WTC11 (cell line): ENCODE results near the gene ZNF615. TPM values are rescaled to one million over a fixed set of nuclear protein-coding genes. Genes with fewer than 3 reads are reported as not detected.
"Not testable (repeated sequence)": the region's sequence is repeated elsewhere in the genome, so short reads cannot be mapped to it uniquely, and the experiment has no call there.

Source experiments
- ATAC-seq: fragments of 200-7000 bp; cut with Tn5 transposase; 2 replicates; pipeline ENCODE4 v1.10.0; 2021; ENCODE audit warnings: mild to moderate bottlenecking, moderate library complexity
- CTCF ChIA-PET: fragments of 300-600 bp; sonication (Branson Sonifier 250); formaldehyde crosslinking; loops from one replicate; lab custom pipeline; 2021; ENCODE audit warnings: antibody characterized with exemption; lab: Charles Lee
- POLR2A ChIA-PET: fragments of 350-600 bp; sonication (Branson Sonifier 250); formaldehyde crosslinking; loops from one replicate; lab custom pipeline; 2021; ENCODE audit warnings: antibody characterized with exemption; lab: Charles Lee
- DNase-seq: peaks from one replicate; pipeline ENCODE4 v3.0.0; 2021; ENCODE audit warnings: low spot score
- H3K27ac Mint-ChIP-seq: 2 replicates; pipeline ENCODE4 v1.8.0; 2021; ENCODE audit warnings: mixed read lengths
- H3K27me3 Mint-ChIP-seq: 2 replicates; pipeline ENCODE4 v1.8.0; 2021; ENCODE audit warnings: low read depth, mild to moderate bottlenecking, moderate library complexity, mixed read lengths
- H3K36me3 Mint-ChIP-seq: 2 replicates; pipeline ENCODE4 v1.8.0; 2021; ENCODE audit warnings: mixed read lengths
- H3K4me1 Mint-ChIP-seq: 2 replicates; pipeline ENCODE4 v1.8.0; 2022; ENCODE audit warnings: mixed read lengths
- H3K4me3 Mint-ChIP-seq: 2 replicates; pipeline ENCODE4 v1.8.0; 2021; ENCODE audit warnings: mild to moderate bottlenecking, moderate library complexity, mixed read lengths
- H3K9me3 Mint-ChIP-seq: 2 replicates; pipeline ENCODE4 v1.8.0; 2021; ENCODE audit warnings: mixed read lengths
- CBFB ChIP-seq: sonication (generic); formaldehyde crosslinking; IDR thresholded peaks from 2 replicates; pipeline ENCODE4 v1.8.1; 2022; ENCODE audit warnings: mild to moderate bottlenecking, low read depth, missing genetic modification reagents
- ELF4 ChIP-seq: sonication (generic); formaldehyde crosslinking; IDR thresholded peaks from 2 replicates; pipeline ENCODE4 v1.8.1; 2022; ENCODE audit warnings: low read depth, mild to moderate bottlenecking, moderate library complexity, missing genetic modification reagents
- FOXJ3 ChIP-seq: sonication (generic); formaldehyde crosslinking; IDR thresholded peaks from 2 replicates; pipeline ENCODE4 v1.9.0; 2021; ENCODE audit warnings: missing genetic modification reagents, mild to moderate bottlenecking, borderline replicate concordance
- FOXP1 ChIP-seq: sonication (generic); formaldehyde crosslinking; IDR thresholded peaks from 2 replicates; pipeline ENCODE4 v1.8.0; 2022; ENCODE audit warnings: missing genetic modification reagents, mild to moderate bottlenecking, moderate library complexity, borderline replicate concordance
- GTF2I ChIP-seq: fragments of 250-450 bp; sonication (Bioruptor Pico); conservative IDR thresholded peaks from 2 replicates; pipeline ENCODE4 v1.4.0; 2021; ENCODE audit warnings: mild to moderate bottlenecking
- MLX ChIP-seq: sonication (generic); formaldehyde crosslinking; IDR thresholded peaks from 2 replicates; pipeline ENCODE4 v1.8.1; 2023; ENCODE audit warnings: mild to moderate bottlenecking, missing genetic modification reagents, moderate library complexity
- PRRX2 ChIP-seq: fragments of 250-450 bp; sonication (Bioruptor Pico); IDR thresholded peaks from 2 replicates; pipeline ENCODE4 v1.8.0; 2021; ENCODE audit warnings: mild to moderate bottlenecking
- SMAD4 ChIP-seq: sonication (generic); formaldehyde crosslinking; IDR thresholded peaks from 2 replicates; pipeline ENCODE4 v1.8.0; 2022; ENCODE audit warnings: mild to moderate bottlenecking, missing genetic modification reagents
- SOX15 ChIP-seq: fragments of 250-450 bp; sonication (Bioruptor Pico); IDR thresholded peaks from 2 replicates; pipeline ENCODE4 v1.9.0; 2021; ENCODE audit warnings: mild to moderate bottlenecking
- ZNF416 ChIP-seq: fragments of 250-450 bp; sonication (Bioruptor Pico); IDR thresholded peaks from 2 replicates; pipeline ENCODE4 v1.9.0; 2021; ENCODE audit warnings: mild to moderate bottlenecking, inconsistent platforms
- ZNF423 ChIP-seq: fragments of 250-450 bp; sonication (Bioruptor Pico); IDR thresholded peaks from 2 replicates; pipeline ENCODE4 v2.1.2; 2022; ENCODE audit warnings: mild to moderate bottlenecking, moderate library complexity
- ZNF512 ChIP-seq: sonication (generic); formaldehyde crosslinking; IDR thresholded peaks from 2 replicates; pipeline ENCODE4 v1.8.1; 2022; ENCODE audit warnings: missing genetic modification reagents, borderline replicate concordance
- total RNA-seq: library from RNA; stranded (reverse); gene quantifications from 3 replicates; pipeline ENCODE4 v1.2.3, GENCODE V29; 2021
- TF ChIP-seq, protein P1 (sequence below): fragments of 250-450 bp; sonication (Bioruptor Pico); IDR thresholded peaks from 2 replicates; pipeline ENCODE4 v1.9.0; 2021; ENCODE audit warnings: mild to moderate bottlenecking, borderline replicate concordance
- TF ChIP-seq, protein P2 (sequence below): fragments of 200-600 bp; IDR thresholded peaks from 2 replicates; pipeline ENCODE4 v1.8.0; 2022; ENCODE audit warnings: antibody characterized with exemption
- TF ChIP-seq, protein P3 (sequence below): sonication (generic); formaldehyde crosslinking; IDR thresholded peaks from 2 replicates; pipeline ENCODE4 v1.8.1; 2022; ENCODE audit warnings: mild to moderate bottlenecking, moderate library complexity, missing genetic modification reagents
- TF ChIP-seq, protein P4 (sequence below): sonication (generic); formaldehyde crosslinking; IDR thresholded peaks from 2 replicates; pipeline ENCODE4 v1.8.0; 2022; ENCODE audit warnings: mild to moderate bottlenecking, missing genetic modification reagents

Gene ZNF615
- total RNA-seq, 1 experiment from 2014 or later: 11.9 TPM

DNA sequence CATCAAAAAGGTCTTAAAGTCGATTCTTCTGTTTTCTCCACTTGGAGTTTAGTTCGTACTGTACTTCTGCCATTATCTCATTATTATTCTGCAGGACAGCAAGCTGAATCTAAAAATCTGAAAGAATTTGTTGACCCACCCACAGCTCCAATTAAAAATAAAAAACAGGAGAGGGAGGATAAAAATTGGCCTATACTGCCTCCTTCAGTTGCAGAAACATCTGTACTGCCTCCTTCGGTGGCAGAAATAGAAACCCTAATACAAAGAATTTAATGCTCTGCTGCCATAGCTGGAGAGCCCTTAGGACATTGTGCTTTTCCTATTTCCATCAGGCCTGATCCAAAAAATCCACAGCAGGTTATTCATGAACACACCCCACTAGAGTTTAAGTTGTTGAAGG is 31.2 kb downstream of the ZNF615 start (continued):
- TF ChIP-seq GTF2I (no peak), PRRX2 (CRISPR knock-in tag) (no peak), SMAD4 (no peak), ZNF423 (no peak), ELF4 (CRISPR knock-in tag) (no peak), SOX15 (CRISPR knock-in tag) (no peak), ZNF512 (CRISPR knock-in tag) (no peak), FOXJ3 (CRISPR knock-in tag) (no peak), ZNF416 (no peak)
- TF ChIP-seq, protein P1, sequence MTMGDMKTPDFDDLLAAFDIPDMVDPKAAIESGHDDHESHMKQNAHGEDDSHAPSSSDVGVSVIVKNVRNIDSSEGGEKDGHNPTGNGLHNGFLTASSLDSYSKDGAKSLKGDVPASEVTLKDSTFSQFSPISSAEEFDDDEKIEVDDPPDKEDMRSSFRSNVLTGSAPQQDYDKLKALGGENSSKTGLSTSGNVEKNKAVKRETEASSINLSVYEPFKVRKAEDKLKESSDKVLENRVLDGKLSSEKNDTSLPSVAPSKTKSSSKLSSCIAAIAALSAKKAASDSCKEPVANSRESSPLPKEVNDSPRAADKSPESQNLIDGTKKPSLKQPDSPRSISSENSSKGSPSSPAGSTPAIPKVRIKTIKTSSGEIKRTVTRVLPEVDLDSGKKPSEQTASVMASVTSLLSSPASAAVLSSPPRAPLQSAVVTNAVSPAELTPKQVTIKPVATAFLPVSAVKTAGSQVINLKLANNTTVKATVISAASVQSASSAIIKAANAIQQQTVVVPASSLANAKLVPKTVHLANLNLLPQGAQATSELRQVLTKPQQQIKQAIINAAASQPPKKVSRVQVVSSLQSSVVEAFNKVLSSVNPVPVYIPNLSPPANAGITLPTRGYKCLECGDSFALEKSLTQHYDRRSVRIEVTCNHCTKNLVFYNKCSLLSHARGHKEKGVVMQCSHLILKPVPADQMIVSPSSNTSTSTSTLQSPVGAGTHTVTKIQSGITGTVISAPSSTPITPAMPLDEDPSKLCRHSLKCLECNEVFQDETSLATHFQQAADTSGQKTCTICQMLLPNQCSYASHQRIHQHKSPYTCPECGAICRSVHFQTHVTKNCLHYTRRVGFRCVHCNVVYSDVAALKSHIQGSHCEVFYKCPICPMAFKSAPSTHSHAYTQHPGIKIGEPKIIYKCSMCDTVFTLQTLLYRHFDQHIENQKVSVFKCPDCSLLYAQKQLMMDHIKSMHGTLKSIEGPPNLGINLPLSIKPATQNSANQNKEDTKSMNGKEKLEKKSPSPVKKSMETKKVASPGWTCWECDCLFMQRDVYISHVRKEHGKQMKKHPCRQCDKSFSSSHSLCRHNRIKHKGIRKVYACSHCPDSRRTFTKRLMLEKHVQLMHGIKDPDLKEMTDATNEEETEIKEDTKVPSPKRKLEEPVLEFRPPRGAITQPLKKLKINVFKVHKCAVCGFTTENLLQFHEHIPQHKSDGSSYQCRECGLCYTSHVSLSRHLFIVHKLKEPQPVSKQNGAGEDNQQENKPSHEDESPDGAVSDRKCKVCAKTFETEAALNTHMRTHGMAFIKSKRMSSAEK (CRISPR knock-in tag): no peak
- TF ChIP-seq, protein P2, sequence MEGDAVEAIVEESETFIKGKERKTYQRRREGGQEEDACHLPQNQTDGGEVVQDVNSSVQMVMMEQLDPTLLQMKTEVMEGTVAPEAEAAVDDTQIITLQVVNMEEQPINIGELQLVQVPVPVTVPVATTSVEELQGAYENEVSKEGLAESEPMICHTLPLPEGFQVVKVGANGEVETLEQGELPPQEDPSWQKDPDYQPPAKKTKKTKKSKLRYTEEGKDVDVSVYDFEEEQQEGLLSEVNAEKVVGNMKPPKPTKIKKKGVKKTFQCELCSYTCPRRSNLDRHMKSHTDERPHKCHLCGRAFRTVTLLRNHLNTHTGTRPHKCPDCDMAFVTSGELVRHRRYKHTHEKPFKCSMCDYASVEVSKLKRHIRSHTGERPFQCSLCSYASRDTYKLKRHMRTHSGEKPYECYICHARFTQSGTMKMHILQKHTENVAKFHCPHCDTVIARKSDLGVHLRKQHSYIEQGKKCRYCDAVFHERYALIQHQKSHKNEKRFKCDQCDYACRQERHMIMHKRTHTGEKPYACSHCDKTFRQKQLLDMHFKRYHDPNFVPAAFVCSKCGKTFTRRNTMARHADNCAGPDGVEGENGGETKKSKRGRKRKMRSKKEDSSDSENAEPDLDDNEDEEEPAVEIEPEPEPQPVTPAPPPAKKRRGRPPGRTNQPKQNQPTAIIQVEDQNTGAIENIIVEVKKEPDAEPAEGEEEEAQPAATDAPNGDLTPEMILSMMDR: no peak

DNA sequence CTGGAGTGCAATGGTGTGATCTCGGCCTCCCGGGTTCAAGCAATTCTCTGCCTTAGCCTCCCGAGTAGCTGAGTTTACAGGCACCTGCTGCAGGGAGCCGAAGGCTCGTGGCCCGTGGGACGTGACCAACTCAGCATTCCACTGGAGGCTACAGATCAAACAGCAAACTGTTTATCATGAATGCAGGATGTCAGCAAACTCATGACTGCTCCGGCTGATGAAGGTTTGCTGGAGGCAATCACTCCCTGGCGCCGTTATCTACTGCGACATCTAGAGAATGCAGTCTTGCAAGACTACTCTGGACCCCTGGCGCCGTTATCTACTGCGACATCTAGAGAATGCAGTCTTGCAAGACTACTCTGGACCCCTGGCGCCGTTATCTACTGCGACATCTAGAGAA is 32.2 kb downstream of the ZNF615 start:
- H3K4me1 Mint-ChIP-seq: peaks cover 13% of the 10 kb centered on the region
- H3K27me3 Mint-ChIP-seq, H3K27ac Mint-ChIP-seq, ATAC-seq, POLR2A ChIA-PET, CTCF ChIA-PET, DNase-seq, H3K4me3 Mint-ChIP-seq: not testable (repeated sequence)
- H3K9me3 Mint-ChIP-seq: peaks cover 70% of the 10 kb centered on the region
- peaks cover 80% of the 10 kb centered on the region for H3K36me3 Mint-ChIP-seq

DNA sequence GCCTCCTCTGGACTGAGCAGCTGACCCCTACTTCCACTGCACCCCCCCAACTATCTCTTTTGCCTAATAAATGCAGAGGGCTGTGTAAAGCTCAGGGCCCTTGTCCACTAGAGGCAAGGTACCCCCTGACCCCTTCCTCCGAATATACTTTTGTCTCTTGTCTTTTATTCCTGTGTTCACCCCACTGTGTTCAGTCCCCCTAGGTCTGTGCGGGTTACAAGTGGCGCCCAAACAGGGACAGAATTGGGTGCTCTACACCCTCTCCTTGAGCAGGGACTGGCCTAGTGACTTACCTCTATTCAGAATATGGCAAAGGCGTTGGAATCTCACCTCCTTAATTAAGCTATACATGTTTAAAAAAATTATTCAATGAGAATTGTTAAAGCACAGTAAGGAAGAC is 36.4 kb downstream of the ZNF615 start:
- Mint-ChIP-seq H3K36me3 (peaks cover 78% of the 10 kb centered on the region), H3K4me1 (peaks cover 3% of the 10 kb centered on the region; the same call in 1 of the 2 replicates), H3K9me3 (peaks cover 63% of the 10 kb centered on the region), H3K27ac (no peak overlapping the region), H3K4me3 (no peak overlapping the region), H3K27me3 (peaks cover 3% of the 10 kb centered on the region)
- ATAC-seq (no peak), DNase-seq (no peak)
- TF ChIP-seq CBFB (CRISPR knock-in tag): no peak
- TF ChIP-seq, protein P3, sequence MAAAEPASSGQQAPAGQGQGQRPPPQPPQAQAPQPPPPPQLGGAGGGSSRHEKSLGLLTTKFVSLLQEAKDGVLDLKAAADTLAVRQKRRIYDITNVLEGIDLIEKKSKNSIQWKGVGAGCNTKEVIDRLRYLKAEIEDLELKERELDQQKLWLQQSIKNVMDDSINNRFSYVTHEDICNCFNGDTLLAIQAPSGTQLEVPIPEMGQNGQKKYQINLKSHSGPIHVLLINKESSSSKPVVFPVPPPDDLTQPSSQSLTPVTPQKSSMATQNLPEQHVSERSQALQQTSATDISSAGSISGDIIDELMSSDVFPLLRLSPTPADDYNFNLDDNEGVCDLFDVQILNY (CRISPR knock-in tag): no peak
- TF ChIP-seq, protein P4, sequence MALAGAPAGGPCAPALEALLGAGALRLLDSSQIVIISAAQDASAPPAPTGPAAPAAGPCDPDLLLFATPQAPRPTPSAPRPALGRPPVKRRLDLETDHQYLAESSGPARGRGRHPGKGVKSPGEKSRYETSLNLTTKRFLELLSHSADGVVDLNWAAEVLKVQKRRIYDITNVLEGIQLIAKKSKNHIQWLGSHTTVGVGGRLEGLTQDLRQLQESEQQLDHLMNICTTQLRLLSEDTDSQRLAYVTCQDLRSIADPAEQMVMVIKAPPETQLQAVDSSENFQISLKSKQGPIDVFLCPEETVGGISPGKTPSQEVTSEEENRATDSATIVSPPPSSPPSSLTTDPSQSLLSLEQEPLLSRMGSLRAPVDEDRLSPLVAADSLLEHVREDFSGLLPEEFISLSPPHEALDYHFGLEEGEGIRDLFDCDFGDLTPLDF (CRISPR knock-in tag): no peak
- no peak for TF ChIP-seq FOXP1 (CRISPR knock-in tag)
- TF ChIP-seq ZNF512 (CRISPR knock-in tag): no peak
- TF ChIP-seq MLX: no peak
- ChIA-PET POLR2A (no interaction called here), CTCF (no interaction called here)
